T47D (cell line): ENCODE results near the gene TIMM22.

Experiments
- DNase-seq, 2 experiments: peaks; one replicate each; pipeline versions ENCODE4 v3.0.0 to v3.0.0-alpha.2; 2011 to 2012; ENCODE audit warnings: low read depth in 1 of 2, low spot score in 1 of 2
- JUND ChIP-seq: IDR thresholded peaks from 2 replicates; pipeline ENCODE4 v1.6.1; 2012; ENCODE audit warnings: low read depth
- in situ Hi-C: cut with HindIII; loops from 2 replicates; pipeline ENCODE4 v1.10.0; 2016; ENCODE audit warnings: low sequenced_read_pairs, low pct_unique_long_range_greater_than_20kb

The TIMM22 gene

GRCh38 chr17:1009229-1010085, 12.5 kb downstream of the TIMM22 start:
- no peak for TF ChIP-seq JUND
- in situ Hi-C loops: no loop called here
- no peak for DNase-seq

DNA sequence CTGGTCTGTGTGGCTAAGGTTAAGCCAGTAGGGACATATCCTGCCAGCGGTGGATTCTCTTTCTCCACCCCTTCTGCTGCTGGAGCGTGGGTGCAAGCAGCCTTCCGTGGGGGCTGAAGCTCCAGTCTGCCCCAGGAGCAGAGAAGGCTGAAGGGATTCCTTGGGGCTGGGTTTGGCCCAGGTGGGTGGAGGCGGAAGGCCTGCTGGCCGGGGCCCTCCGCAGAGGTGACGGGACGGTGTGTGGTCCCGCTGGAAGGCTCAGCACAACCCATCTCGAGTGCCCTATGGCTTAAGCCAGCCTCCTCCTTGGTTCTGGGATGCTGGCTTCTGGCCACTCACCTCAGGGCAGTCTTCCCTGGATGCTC, 13.1 kb downstream of the TIMM22 start:
- no peak for TF ChIP-seq JUND
- in situ Hi-C loops: no loop called here
- no peak for DNase-seq

DNA sequence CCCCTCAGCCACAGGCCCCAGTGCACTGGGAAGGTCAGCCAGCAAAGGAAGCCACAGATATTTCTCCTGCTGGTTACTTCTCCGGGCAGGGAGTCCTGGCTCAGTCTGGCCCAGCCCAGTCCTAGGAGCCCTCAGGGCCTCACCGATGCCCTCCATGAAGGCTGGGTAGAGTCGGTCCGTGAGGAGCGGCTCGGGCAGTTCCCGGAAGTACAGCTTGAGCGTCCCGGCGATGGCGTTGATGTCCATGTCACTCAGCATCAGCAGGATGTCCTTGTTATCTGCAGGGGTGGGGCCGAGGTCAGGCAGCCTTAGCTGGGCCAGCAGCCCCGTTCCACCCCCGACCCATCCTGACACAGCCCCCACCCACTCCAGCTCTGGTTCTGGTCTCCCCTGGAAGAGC, 13.7 kb downstream of the TIMM22 start:
- TF ChIP-seq JUND: no peak
- in situ Hi-C loops: no loop called here
- no peak for DNase-seq

GRCh38 chr17:1011138-1011537, 14.2 kb downstream of the TIMM22 start:
- no peak for TF ChIP-seq JUND
- in situ Hi-C loops: no loop called here
- no peak for DNase-seq

GRCh38 chr17:1011760-1012735, 15.1 kb downstream of the TIMM22 start:
- DNase-seq: no peak
- no peak for TF ChIP-seq JUND
- in situ Hi-C loops: no loop called here

- no peak for TF ChIP-seq JUND
- in situ Hi-C loops: no loop called here
These were observed 16.1 kb downstream of the TIMM22 start for GRCh38 chr17:1012823-1013728.

GRCh38 chr17:1013729-1014090, 16.8 kb downstream of the TIMM22 start:
- in situ Hi-C loops: no loop called here
- no peak for DNase-seq
- no peak for TF ChIP-seq JUND

More at GRCh38 chr17:1012823-1013728, 16.1 kb downstream of the TIMM22 start:
- DNase-seq: no peak

GRCh38 chr17:1018547-1018946, 21.6 kb downstream of the TIMM22 start:
- no peak for DNase-seq
- in situ Hi-C loops: no loop called here
- no peak for TF ChIP-seq JUND

DNA sequence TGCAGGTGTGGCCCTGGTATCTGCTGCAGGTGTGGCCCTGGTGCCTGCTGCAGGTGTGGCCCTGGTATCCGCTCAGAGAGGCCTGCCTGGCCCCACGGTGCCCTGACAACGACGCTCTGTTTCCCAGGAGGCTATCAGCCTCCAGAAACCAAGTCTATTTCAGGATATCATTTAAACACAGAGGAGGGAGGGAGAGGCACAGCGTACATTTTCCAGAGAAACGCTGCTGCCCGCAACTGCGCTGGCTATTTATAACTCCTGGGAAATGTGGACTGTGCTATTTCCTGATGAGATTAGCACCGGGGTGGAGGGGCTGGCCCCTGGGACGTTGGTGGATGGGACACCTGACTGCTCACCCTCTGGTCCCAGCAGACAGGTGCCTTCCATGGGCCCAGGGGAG, 22.5 kb downstream of the TIMM22 start:
- no peak for TF ChIP-seq JUND
- in situ Hi-C loops: no loop called here
- no peak for DNase-seq

- no peak for TF ChIP-seq JUND
- in situ Hi-C loops: no loop called here
- DNase-seq: no peak
These were observed 24.2 kb downstream of the TIMM22 start for GRCh38 chr17:1021147-1021546.

- in situ Hi-C loops: no loop called here
- no peak for DNase-seq
These were observed 25.5 kb downstream of the TIMM22 start for GRCh38 chr17:1022278-1023024.

More at GRCh38 chr17:1022278-1023024, 25.5 kb downstream of the TIMM22 start:
- TF ChIP-seq JUND: no peak
